ENCODE measurements around the gene VNN1.

- TF ChIP-seq POLR2A (IDR thresholded peaks at IDR 0.05), result no peak
- TF ChIP-seq CTCF (IDR thresholded peaks at IDR 0.05), result no peak
These were observed 17.2 kb upstream of the VNN1 start for GRCh38 chr6:132731086-132731485.

Measured in testis (tissue), 2 donors.